AG09319 (cell line): ENCODE results near the gene JMJD4.

Experiments used
- DNase-seq: peaks from one replicate; pipeline ENCODE4 v3.0.0-alpha.2; 2010; ENCODE audit warnings: low read depth; ENCODE audit errors: extremely low read depth
- TF ChIP-seq, protein P1 (sequence below): IDR thresholded peaks from 2 replicates; pipeline ENCODE4 v1.5.1; 2011; ENCODE audit warnings: low read depth, mild to moderate bottlenecking, inconsistent platforms, low read length, moderate library complexity

Gene JMJD4

DNA sequence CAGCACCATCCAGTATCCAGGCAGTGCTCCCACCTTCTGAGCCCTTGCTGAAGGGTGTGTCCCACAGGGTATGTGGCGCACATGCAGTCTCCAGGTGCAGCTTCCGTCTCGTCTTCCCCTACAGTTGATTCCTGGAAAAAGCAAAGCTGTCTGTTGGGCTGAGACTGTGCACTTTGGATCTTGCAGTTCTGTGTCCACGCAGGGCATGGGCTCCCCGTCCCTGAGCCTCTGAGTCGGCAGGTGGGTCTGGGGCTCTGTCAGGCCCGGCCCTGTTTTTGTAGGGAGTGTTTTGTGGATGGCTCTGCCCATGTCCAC lies 33.0 kb upstream of the JMJD4 start:
- TF ChIP-seq, protein P1, sequence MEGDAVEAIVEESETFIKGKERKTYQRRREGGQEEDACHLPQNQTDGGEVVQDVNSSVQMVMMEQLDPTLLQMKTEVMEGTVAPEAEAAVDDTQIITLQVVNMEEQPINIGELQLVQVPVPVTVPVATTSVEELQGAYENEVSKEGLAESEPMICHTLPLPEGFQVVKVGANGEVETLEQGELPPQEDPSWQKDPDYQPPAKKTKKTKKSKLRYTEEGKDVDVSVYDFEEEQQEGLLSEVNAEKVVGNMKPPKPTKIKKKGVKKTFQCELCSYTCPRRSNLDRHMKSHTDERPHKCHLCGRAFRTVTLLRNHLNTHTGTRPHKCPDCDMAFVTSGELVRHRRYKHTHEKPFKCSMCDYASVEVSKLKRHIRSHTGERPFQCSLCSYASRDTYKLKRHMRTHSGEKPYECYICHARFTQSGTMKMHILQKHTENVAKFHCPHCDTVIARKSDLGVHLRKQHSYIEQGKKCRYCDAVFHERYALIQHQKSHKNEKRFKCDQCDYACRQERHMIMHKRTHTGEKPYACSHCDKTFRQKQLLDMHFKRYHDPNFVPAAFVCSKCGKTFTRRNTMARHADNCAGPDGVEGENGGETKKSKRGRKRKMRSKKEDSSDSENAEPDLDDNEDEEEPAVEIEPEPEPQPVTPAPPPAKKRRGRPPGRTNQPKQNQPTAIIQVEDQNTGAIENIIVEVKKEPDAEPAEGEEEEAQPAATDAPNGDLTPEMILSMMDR, result no peak
- DNase-seq, result no peak

DNA sequence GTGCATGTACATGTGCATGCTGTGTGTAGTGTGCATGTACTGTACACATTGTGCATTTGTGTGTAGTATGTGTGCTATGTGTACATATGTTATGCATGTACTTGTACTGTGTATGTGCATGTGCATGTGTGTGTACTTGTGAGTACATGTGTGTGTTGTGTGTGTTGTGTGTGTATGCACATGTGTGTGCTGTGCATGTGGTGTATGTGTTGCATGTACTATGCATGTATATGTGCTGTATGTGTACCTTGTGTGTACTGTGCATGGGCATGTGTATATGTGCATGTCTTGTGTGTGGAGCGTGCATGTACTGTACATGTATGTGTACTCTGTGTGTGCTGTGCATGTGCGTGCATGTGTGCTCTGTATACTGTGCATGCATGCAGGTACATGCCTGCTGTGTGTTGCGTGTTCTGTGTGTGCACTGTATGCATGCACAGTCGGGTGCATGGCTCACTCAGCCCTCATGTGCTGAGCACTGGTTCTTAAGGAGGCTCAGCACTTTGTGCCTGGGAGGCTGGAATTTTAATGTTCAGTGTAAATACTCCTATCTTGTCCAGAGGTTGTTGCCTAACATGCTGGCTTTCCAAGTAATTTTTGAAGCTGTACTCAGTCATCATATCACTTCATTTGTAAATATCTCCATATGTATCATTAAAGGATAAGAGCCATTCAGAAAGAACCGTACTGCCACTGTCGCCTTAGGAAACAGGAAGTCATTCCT lies 32.5 kb upstream of the JMJD4 start:
- TF ChIP-seq, protein P1, result no peak
- DNase-seq, result no peak

DNA sequence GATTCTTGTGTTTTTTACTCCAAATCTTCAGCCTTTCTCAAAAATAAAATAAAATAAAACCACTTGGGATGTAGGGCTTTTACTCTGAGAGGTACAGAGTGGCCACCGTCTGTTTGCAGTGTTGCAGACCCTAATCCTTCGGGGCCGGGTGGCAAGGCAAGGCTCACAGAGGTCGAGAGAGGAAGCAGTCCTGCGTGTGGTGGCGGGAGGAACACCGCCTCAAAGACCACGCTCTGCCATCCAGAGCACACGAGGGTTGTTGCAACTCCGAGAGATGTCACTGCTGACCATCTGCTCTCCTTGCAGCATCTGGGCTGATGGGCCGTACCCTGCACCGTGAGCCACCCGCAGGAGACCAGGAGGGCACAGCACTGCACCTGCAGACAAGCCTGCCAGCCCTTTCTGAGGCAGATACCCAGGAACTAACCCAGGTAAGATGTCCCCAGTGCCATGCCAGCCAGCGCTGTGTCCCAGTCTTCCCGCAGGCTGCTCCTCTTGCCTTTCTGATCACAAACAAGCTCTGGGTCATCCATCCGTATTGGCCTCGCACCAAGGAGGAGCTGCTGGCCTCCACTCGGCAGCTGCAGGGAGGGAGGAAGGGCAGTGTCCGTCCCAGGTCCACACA lies 31.7 kb upstream of the JMJD4 start:
- no peak for DNase-seq
- TF ChIP-seq, protein P1, result no peak

DNA sequence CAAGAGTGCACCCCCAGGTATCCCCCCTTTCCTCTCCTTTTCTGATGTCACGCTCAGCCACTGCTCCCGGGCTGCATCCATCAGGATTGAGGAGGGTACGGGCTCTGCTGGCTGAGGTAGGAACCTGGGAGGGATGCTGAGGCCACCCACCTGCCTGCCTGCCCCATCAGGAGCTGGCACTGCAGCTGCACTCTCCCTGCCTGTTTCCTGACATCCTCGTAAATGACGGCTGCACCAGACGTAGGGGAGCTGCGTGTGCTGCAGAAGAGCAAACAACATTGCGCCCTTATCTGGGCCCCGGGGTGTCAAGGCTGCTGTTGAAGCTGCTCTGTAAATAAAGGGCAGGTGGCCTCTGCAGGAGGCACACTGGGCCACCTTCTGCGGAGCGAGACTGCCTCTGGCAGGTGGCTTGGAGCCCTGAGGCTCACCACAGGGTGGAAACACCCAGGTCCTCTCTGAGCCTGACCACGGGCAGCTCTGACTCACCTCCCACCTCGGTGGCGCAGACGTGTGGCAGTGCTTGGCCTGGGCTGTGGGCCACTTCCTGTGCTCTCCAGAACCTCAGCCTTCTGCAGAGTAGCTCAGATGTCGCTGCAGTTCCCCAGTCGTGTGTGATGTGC lies 31.0 kb upstream of the JMJD4 start:
- TF ChIP-seq, protein P1, result no peak
- DNase-seq, result no peak

DNA sequence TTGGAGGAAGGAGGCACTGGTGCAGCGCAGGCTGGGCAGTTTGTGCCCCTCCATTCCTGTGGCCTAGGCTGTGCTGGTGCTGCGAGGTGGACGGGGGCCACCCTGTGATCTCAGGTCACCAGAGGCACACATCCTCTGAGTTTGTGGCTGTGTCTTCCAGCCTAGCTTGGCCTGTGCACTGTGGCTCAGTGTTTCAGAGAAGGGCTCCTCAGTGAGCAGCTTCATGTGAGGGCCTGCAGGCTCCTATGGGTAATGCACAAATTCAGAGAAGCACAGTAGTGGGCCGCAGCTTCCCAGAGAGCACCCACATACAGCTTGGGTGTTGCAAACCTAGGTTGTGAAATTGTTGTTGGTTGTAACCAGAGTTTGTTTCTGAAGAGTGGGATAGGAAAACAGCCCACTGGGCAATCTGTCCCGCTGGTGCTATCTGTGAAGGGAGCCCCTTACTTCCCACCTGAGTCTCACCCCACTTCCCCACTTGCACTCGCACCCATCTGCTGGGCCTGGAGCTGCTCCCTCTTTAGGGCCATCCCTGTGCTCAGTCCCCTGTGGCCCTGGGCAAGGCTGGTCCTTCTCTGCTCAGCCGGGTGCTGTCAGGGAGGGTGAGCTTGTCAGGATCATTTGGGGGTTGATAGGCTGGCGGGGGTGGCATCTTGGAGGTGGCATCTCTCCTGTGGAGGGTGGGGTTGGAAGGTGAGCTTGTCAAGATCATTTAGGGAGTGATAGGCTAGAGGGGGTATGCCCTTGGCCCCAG lies 30.3 kb upstream of the JMJD4 start:
- TF ChIP-seq, protein P1, result no peak
- DNase-seq, result no peak

DNA sequence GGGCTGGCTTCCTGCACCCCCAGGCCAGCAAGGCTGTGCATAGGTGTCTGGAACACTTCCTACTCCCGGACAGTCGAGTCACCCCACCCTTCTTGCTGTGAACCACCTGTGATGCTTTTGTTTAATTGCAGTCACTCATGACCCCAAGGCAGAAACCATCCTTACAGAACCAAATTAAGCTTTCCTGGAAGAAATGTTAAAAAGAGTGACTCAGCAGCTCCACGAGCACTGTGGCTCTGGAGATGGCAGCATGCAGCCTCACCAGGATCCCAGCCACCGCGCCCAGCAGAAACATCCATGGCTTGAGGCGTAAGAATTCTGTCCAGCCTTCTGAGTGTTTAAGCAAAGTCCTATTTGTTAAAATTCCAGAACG lies 28.9 kb upstream of the JMJD4 start:
- TF ChIP-seq, protein P1, result no peak
- no peak for DNase-seq
